Measurements from ENCODE around the gene SLC39A7. TPM values are rescaled to one million over a fixed set of nuclear protein-coding genes. Genes with fewer than 3 reads are reported as not detected.

Gene SLC39A7
- total RNA-seq, 1 donor from 2014 or later, result 140 TPM

DNA sequence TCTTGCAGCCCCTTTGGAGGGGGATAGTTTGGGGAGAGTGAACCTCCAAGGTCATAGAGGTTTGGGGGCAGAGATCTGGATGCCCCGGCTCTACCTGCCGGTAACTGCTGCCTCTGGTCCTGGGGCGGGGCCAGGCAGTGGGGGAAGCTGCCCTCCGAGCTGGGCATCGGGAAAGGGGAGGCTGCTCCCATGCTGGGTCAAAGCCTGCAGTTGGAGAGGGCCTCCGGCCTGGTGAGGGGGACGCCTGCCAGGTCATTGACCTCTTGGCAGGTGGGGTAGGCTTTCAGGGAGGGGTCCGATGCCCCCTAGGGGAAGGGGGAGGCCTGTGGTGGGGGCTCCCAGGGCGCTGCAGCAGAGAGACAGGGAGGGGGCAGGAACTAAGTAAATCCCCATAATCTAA is 15.5 kb upstream of the SLC39A7 start:
- Mint-ChIP-seq H3K36me3 (no peaks in the 10 kb centered on the region), H3K27ac (no peak overlapping the region)

DNA sequence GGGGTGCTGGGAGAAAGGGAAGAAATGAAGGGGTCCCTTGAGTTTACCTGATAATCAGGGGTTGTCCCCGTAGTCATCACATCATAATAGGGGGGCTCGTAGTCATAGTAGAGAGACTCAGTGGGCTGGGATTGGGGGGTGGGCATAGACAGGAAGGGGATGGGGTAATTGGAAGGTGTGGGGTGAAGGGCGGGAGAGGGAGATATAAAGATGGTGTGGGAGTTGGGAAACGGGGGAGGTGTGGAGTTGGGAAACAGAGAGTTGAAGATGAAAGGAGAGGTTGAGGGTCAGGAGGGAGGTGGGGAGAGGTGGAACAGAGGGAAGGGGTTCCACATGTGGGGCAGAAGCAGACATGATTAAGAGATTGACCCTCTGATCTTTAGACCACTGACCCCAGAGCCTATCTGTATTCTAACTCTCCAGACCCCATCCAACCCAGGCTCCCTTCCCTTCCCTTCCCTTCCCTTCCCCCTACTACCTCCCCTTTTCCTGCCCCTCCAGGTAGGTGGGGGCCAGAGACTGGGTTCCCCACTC is 14.9 kb upstream of the SLC39A7 start:
- Mint-ChIP-seq H3K4me1 (no peaks in the 10 kb centered on the region), H3K4me3 (no peak overlapping the region), H3K27ac (no peak overlapping the region), H3K27me3 (ENCODE audit: low read depth) (peaks cover 4% of the 10 kb centered on the region), H3K36me3 (no peaks in the 10 kb centered on the region), H3K9me3 (peaks cover 4% of the 10 kb centered on the region)
- TF ChIP-seq CTCF (IDR thresholded peaks at IDR 0.05; ENCODE audit: unreplicated experiment), result no peak
- no peak for DNase-seq (ENCODE audit: low spot score in 2 of 2, unreplicated experiment in 2 of 2)

More for the DNA sequence above, 15.5 kb upstream of the SLC39A7 start:
- no peak for DNase-seq (ENCODE audit: low spot score in 2 of 2, unreplicated experiment in 2 of 2)
- H3K4me1 Mint-ChIP-seq, result no peaks in the 10 kb centered on the region
- H3K27me3 Mint-ChIP-seq (ENCODE audit: low read depth), result peaks cover 3% of the 10 kb centered on the region
- peaks cover 4% of the 10 kb centered on the region for H3K9me3 Mint-ChIP-seq
- TF ChIP-seq CTCF (IDR thresholded peaks at IDR 0.05; ENCODE audit: unreplicated experiment), result no peak
- H3K4me3 Mint-ChIP-seq, result no peak overlapping the region

GRCh38 chr6:33187809-33188208 is 12.9 kb upstream of the SLC39A7 start:
- Mint-ChIP-seq H3K4me3 (no peak overlapping the region), H3K4me1 (peaks cover 10% of the 10 kb centered on the region), H3K36me3 (no peaks in the 10 kb centered on the region), H3K9me3 (peaks cover 4% of the 10 kb centered on the region), H3K27ac (no peak overlapping the region), H3K27me3 (ENCODE audit: low read depth) (peaks cover 15% of the 10 kb centered on the region)
- TF ChIP-seq CTCF (IDR thresholded peaks at IDR 0.05; ENCODE audit: unreplicated experiment), result no peak
- no peak for DNase-seq (ENCODE audit: low spot score in 2 of 2, unreplicated experiment in 2 of 2)

DNA sequence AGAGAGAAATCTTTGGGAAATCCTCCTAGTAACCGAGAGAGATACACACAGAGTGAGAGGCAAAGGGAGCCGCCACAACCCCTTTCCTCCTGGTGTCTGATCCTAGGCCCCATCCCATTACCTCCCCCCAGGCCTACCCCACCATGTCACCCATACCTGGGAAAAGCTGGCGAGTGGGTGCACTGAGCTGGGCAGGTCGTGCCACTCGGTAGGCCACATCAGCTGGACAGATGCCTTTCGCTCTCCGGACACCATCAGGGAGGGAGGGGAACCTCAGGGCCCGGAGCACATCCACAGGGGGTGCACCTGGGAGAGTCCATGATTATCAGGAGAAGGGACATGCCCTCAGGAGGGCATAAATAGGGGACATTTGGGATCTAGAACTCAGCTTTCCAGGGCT is 11.5 kb upstream of the SLC39A7 start:
- no peak for DNase-seq (ENCODE audit: low spot score in 2 of 2, unreplicated experiment in 2 of 2)
- H3K4me1 Mint-ChIP-seq, result peaks cover 14% of the 10 kb centered on the region
- no peak for TF ChIP-seq CTCF (IDR thresholded peaks at IDR 0.05; ENCODE audit: unreplicated experiment)
- no peaks in the 10 kb centered on the region for H3K36me3 Mint-ChIP-seq
- peaks cover 15% of the 10 kb centered on the region for H3K27me3 Mint-ChIP-seq (ENCODE audit: low read depth)
- no peak overlapping the region for H3K4me3 Mint-ChIP-seq
- no peak overlapping the region for H3K27ac Mint-ChIP-seq
- no peaks in the 10 kb centered on the region for H3K9me3 Mint-ChIP-seq

DNA sequence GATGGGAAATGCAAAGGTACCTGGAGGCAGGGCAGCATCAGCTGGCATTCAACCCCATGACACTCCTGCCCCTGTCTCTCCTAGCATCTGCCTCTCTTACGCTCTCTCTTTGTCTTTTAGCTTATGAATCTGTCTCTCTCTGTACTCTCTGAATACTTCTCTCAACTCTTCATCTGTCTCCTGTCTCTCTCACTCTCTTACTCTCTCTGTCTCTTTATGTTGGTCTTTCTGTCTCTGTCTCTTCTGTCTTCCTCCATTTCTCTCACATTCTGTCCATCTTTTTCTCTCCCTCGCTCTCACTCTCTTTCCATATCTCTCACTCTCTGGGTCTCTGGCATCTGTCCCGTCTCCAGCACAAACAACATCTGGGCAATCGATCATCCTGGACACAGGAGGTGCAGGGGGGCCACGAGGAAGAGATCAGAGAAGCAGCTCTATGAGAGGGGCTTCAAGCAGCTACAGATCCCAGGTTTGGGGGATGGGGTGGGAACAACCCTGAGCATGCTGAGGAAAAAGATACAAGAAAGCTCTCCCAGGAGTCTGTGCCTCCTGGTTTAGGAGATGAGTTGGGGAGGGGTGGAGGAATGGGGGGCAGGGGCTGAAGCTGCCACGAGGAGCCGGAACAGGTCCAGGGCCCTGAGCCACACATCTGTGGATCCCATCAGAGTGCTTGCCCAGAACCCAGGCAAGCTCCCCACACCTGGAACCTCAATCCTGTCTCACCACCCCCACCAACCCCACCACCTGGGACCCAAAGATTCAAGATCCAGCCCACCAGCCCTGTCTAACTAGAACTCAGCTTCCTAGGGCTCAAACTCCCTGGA is 10.8 kb upstream of the SLC39A7 start:
- Mint-ChIP-seq H3K27ac (no peak overlapping the region), H3K4me1 (peaks cover 14% of the 10 kb centered on the region), H3K36me3 (peaks cover 3% of the 10 kb centered on the region), H3K9me3 (no peaks in the 10 kb centered on the region), H3K27me3 (ENCODE audit: low read depth) (peaks cover 15% of the 10 kb centered on the region), H3K4me3 (no peak overlapping the region)
- no peak for DNase-seq (ENCODE audit: low spot score in 2 of 2, unreplicated experiment in 2 of 2)
- TF ChIP-seq CTCF (IDR thresholded peaks at IDR 0.05; ENCODE audit: unreplicated experiment), result no peak

Data from mesothelial cell of epicardium (in vitro differentiated cells).